MM.1S (cell line): ENCODE results near the gene ASB2.

Experiments
- CTCF ChIP-seq: fragments of 300-600 bp; sonication (generic); IDR thresholded peaks from 2 replicates; pipeline ENCODE4 v1.5.1; 2016; ENCODE audit warnings: antibody characterized with exemption, low read length, mixed read lengths
- EZH2phosphoT487 ChIP-seq: fragments of 300-600 bp; sonication (generic); IDR thresholded peaks from 2 replicates; pipeline ENCODE4 v1.6.1; 2018; ENCODE audit warnings: antibody characterized with exemption, low read length

DNA sequence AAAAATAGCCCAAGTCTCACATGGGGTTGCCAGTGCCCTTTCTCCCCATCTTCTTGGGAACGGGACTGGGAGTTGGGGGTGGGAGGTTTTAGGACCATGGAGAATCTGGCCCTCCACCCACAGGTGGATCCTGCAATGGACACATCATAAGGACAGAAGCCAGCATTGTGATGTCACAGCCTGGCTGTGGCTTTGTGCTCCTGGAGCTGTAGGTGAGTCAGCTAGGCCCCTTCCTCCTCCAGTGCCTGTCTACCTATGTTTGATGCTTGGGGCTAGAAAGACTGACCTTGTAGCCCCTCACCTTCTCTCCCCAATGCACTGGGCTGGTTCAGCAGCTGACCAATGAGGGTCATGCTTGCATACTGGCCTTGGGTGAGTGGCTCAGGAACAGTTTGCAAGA lies 20.7 kb upstream of the ASB2 start, which contains the start of gene CCDC197:
- TF ChIP-seq CTCF (no peak), EZH2phosphoT487 (no peak)
